Right ventricle myocardium superior (tissue), 1 donor: ENCODE data around the gene SMIM31. TPM values are rescaled to one million over a fixed set of nuclear protein-coding genes. Genes with fewer than 3 reads are reported as not detected.
A peak's percentile ranks its signal among the peaks of the same experiment; 100 is the strongest.

Source experiments
- ATAC-seq: fragments of 200-7000 bp; cut with Tn5 transposase; one replicate; pipeline ENCODE4 v1.9.1; 2020; ENCODE audit warnings: mild to moderate bottlenecking; ENCODE audit not compliant: poor library complexity
- DNase-seq: peaks from one replicate; pipeline ENCODE4 v3.0.0-alpha.2; 2020
- intact Hi-C: fragments of 100-400 bp; cut with DNase I; formaldehyde crosslinking; loops from one replicate; pipeline ENCODE4 v1.11.2; 2022
- total RNA-seq: library from RNA; stranded (reverse); fragmentation: NEBNext Ultra II Directional; extraction: Animal tissue kit (Norgen Biotek cat#: 25700); gene quantifications from one replicate; pipeline ENCODE4 v1.2.1, GENCODE V29; 2021
- donor health status: DM: no; HTN: yes; CAD: no; lungs with severe emphysema.

Gene SMIM31
- total RNA-seq, 1 donor from 2014 or later = not detected

- intact Hi-C loops = no loop called here
- ATAC-seq (no peak), DNase-seq (no peak)
Observed at GRCh38 chr4:164779080-164779479, 25.1 kb downstream of the SMIM31 start.

DNA sequence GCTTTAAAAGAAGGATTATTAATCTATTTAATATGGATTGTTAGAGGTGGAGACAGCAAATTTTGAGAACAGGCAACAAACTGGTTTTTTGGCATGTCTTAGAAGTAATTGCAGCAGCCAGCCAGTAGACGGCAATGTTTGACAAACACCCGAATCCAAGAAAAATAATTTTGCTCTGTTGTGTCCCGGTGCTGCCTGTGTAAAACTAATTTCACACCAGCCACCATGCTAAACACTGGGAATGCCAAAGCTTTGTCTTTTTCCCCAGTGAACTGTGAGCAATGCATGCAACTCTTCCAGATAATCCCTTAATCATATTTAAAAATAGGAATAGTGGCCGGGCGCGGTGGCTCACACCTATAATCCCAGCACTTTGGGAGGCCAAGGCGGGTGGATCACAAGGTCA lies 25.9 kb downstream of the SMIM31 start:
- peak; percentile 43 for ATAC-seq

DNA sequence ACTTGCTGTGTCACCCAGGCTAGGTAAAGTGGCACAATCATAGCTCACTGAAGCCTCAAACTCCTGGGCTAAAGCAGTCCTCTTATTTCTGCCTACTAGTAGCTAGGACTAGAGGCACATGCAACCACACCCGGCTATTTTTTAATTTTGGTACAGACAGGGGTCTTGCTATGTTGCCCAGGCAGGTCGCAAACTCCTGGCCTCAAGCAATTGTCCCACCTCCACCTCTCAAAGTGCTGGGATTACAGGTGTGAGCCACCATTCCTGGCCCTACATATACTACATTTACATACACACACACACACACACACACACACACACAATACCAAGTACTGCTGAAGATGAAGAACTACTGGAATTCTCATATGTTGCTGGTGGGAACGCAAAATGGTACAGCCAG lies 26.9 kb downstream of the SMIM31 start:
- DNase-seq = no peak
- ATAC-seq = no peak
- intact Hi-C loops = loop anchor here (10.0 kb wide), 1 partner anchor 314 kb away; no protein-coding TSS in a partner anchor

More for the DNA sequence above, 25.9 kb downstream of the SMIM31 start:
- no peak for DNase-seq
- intact Hi-C loops = loop anchor here (10.0 kb wide), 1 partner anchor 315 kb away; no protein-coding TSS in a partner anchor

DNA sequence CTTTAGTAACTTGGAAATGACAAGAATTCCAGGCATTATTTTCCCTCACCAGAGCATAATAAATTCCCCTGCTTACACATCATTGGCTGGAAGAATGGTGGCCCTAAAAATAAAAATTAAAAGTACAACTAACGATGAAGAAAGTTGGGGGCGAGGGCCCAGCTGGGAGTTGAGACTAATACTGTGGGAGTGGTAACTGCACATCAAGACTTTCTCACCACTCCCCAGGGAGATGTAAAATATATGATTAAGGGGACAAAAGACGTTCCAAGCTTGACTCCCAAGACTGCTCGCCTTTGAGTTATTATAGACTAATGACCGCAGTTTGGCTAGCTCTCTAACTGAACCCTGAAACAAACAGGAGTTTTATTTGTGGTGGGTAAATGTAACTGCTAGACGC lies 30.0 kb downstream of the SMIM31 start:
- intact Hi-C loops = loop anchor here (10.0 kb wide), 1 partner anchor 311 kb away; no protein-coding TSS in a partner anchor

DNA sequence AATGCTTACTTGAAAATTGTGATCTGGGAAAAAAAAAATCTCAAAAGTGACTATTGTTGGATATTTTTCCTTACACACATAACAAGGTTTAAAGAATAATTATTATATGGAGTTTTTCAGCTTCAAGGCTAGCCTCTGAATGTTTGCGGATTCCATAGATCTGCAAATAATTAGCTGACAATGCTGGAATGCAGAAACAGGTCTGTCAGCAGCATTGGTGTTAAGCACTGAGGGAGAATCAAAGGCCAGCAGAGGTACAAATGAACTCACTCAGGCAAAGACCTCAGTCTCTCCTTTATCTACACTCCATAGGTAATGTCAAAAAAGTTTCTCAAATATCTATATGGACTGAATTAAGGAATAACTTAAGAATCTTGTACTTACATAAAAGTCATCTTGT lies 35.1 kb downstream of the SMIM31 start:
- ATAC-seq = no peak
- intact Hi-C loops = loop anchor here (10.0 kb wide), 1 partner anchor 306 kb away; no protein-coding TSS in a partner anchor
- DNase-seq = no peak

More for the DNA sequence above, 30.0 kb downstream of the SMIM31 start:
- no peak for ATAC-seq
- DNase-seq = no peak

GRCh38 chr4:164790249-164790648 lies 36.3 kb downstream of the SMIM31 start:
- DNase-seq (no peak), ATAC-seq (no peak)
- intact Hi-C loops = no loop called here

DNA sequence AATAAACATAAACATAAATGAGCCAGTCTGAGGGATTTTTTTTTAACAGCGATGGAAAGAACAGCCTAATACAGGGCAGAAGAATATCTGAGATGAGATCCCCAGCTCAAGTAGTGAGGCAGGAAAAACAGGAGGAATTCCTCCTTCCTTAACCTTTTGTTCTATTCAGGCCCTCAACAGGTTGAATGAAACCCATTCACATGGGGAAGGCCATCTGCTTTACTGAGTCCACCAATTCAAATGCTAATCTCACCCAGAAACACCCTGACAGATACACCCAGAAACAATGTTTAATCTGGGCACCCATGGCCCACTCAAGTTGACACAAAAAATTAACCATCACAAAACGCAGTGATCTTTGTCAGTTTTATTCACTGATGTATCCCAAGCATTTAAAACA lies 45.5 kb downstream of the SMIM31 start:
- no peak for DNase-seq
- ATAC-seq = no peak
- intact Hi-C loops = no loop called here

DNA sequence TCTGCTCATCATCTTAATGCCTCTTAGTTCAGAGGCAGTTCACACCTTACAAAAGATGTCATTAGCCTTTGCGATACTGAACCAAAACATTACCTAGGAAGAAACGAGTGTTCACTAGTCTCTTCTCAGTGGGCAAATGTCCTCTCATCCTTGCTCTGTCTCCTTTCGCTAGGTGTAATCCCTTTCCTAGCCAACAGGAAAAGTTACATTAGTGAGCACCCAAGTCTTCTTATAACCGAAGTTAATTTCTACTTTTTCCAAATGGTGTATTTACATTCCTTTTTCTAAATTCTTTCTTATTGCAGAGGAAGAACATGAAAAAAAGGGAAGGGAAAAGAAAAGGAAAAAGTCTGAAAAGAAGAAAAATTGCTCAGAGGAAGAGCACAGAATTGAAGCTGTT lies 46.9 kb downstream of the SMIM31 start:
- ATAC-seq (no peak), DNase-seq (no peak)
- intact Hi-C loops = no loop called here

DNA sequence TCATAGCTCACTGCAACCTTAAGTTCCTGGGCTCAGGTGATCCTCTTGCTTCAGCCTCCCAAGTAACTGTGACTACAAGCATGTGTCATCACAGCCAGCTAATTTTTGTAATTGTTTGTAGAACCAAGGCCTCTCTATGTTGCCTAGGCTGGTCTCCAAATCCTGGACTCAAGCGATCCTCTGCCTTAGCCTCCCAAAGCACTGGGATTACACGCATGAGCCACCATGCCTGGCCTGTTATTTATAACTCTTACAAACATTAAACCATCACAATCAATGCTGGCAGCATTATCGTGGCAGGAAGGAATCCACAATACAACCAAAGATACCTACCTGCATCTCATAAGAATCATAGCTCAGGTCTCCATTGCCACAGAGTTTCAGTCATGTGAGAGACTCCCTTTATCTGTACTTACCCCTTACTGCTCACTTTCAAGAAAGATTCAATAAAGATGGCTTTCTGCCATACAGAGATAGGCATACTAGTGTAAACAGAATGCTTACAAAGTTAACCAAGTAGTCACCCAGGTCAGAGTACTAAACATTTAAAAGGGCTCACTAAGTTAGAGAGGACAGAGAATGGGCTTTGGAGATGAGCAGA lies 48.5 kb downstream of the SMIM31 start:
- DNase-seq (no peak), ATAC-seq (no peak)
- intact Hi-C loops = no loop called here

DNA sequence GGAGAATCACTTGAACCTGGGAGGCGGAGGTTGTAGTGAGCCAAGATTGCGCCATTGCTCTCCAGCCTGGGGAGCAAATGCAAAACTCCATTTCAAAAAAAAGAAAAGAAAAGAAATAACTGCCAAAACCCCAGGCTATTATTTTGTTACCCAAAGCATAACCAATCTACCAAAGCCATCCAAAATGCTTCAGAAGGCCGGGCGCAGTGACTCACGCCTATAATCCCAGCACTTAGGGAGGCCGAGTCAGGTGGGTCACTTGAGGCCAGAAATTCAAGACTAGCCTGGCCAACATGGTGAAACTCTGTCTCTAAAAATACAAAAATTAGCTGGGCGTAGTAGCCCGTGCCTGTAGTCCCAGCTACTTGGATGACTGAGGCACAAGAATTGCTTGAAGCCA lies 49.8 kb downstream of the SMIM31 start:
- ATAC-seq = no peak
- DNase-seq = no peak
- intact Hi-C loops = no loop called here

DNA sequence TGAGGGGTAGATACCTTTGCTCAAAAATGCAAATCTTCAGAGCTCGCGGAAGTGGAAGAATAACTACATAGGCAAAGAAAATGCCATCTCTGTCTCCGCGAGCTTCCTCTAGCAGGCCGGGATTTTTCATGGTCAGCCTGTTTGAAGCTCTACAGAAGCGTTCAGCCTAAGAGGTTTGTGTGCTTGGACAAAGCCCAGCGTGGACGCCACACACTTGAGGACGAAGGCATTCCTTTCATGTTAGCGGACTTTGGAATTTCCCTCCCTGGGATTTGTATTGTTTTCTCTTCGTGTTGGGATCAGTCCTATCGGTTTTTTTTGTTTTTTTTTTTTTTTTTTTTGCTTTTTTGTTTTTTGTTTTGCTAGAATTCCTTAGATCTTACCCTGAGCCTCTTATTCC lies 53.7 kb downstream of the SMIM31 start:
- ATAC-seq (no peak), DNase-seq (no peak)
- intact Hi-C loops = no loop called here

- ATAC-seq (no peak), DNase-seq (no peak)
- intact Hi-C loops = no loop called here
Observed at GRCh38 chr4:164813554-164813953, 59.6 kb downstream of the SMIM31 start.

GRCh38 chr4:164815711-164816110 lies 61.8 kb downstream of the SMIM31 start:
- intact Hi-C loops = no loop called here
- DNase-seq (no peak), ATAC-seq (no peak)

- DNase-seq (no peak), ATAC-seq (no peak)
- intact Hi-C loops = no loop called here
Observed at GRCh38 chr4:164819366-164819765, 65.4 kb downstream of the SMIM31 start.

DNA sequence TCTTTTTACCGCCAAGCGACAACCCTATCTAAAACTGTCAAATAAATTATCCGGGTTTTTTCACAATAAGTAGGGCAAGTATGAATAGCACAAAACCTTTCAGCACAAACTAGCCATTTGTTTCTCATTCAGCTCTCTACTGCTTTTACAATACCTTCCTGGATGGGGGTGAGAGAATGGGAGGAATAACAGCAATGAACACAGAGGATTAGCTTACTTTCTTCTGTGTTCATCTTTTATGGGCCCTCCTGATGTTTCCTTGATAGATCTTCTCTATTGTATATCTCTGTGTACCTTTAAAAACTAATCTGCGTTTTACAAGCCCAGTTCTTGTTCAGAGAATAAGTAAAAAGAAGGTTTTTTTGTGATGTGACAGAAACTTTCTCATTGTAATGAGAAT lies 67.8 kb downstream of the SMIM31 start:
- ATAC-seq (no peak), DNase-seq (no peak)
- intact Hi-C loops = no loop called here

DNA sequence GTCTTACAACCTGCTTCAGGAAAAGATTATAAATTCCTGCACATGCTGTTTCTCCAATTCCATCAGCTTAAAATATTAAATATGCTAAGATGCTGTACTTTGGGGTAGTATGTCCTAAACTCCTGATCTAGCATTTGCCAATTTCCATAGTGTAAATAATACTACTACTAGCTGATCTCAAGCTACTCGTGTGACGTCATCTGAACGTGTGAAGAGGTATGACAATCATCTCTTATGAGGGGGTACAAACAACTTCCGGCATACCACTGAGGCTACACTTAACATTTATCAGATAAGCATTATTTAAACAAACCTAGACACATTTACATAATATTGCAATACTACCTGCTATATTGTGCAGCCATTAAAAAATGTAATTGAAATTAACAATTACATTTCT lies 70.7 kb downstream of the SMIM31 start:
- DNase-seq = no peak
- ATAC-seq = no peak
- intact Hi-C loops = no loop called here

DNA sequence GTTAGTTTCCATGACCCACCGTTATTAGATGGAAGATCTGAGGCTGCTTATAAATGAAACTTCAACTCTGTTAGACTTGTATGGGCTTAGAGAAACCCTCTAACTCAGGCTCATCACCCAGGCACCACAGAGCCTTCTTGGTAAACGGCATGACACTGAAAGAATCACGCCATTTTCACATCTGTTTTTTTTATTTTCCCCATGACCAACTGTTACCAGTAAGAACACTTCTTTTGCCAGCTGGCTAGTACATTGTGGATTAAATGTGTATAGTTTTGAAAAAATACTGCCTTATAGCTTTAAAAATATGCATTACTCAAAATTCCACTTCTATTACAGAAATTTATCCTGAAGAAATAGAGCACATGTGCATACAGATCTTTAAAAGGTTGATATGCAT lies 75.0 kb downstream of the SMIM31 start:
- intact Hi-C loops = no loop called here
- no peak for ATAC-seq
- no peak for DNase-seq

- no peak for DNase-seq
- ATAC-seq = no peak
- intact Hi-C loops = no loop called here
Observed at GRCh38 chr4:164846566-164846965, 92.6 kb downstream of the SMIM31 start.

DNA sequence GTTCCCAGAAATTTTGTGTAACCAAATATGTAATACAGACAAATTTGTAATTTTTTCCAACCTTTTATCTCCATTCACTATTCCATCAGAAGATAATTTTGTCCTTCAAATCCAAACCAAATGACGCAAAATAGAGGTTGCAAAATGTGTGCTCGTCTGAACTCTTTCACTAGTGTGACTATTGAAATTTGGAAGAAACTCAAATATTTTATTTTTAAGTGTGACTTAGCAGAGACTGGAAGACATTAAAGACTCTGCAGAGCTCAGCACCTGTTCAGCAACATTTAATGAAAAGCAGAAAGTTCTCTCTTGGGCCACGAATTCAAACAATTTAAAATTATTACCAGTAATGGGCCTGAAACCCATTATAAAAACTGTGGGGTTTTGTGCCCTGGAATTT lies 93.1 kb downstream of the SMIM31 start:
- ATAC-seq (no peak), DNase-seq (no peak)
- intact Hi-C loops = no loop called here

- ATAC-seq = no peak
- intact Hi-C loops = no loop called here
- no peak for DNase-seq
Observed at GRCh38 chr4:164847967-164848649, 94.2 kb downstream of the SMIM31 start.
